ENCODE data around the gene ZDHHC21.

DNA sequence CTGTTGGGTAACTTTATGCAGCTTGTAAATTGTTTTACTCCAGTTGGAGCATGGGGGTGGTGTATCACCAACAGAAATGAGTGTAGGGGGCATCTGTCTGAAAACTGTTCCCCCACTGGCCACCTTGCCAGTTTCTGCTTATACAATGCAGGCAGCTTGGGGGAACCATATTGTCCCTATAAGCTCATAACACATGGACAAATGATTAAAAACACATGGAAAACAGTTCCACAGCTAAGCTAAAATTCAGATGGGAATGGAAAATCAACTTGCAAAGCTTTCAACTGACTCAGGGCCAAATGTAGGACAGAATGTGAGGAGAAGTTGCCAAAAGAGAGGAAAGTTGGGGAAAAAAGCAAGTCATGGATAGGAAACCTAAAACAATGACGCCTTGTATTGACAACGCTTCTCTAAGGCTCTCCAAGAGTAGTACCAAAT, 37.2 kb upstream of the ZDHHC21 start:
- TF ChIP-seq, protein P1, sequence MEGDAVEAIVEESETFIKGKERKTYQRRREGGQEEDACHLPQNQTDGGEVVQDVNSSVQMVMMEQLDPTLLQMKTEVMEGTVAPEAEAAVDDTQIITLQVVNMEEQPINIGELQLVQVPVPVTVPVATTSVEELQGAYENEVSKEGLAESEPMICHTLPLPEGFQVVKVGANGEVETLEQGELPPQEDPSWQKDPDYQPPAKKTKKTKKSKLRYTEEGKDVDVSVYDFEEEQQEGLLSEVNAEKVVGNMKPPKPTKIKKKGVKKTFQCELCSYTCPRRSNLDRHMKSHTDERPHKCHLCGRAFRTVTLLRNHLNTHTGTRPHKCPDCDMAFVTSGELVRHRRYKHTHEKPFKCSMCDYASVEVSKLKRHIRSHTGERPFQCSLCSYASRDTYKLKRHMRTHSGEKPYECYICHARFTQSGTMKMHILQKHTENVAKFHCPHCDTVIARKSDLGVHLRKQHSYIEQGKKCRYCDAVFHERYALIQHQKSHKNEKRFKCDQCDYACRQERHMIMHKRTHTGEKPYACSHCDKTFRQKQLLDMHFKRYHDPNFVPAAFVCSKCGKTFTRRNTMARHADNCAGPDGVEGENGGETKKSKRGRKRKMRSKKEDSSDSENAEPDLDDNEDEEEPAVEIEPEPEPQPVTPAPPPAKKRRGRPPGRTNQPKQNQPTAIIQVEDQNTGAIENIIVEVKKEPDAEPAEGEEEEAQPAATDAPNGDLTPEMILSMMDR (IDR thresholded peaks at IDR 0.05), result no peak
- TF ChIP-seq POLR2A (IDR thresholded peaks at IDR 0.05), result no peak

All from thyroid gland (tissue), 4 donors.